Superior temporal gyrus (tissue), 1 donor: Measurements from ENCODE around the gene NFATC3.

Source experiments
- DNase-seq: peaks from one replicate; pipeline ENCODE4 v3.0.0-alpha.2; 2016; ENCODE audit errors: extremely low spot score

NFATC3 gene

GRCh38 chr16:68272507-68273209 lies 187.5 kb downstream of the NFATC3 start:
- DNase-seq = no peak

GRCh38 chr16:68273459-68273858 lies 188.3 kb downstream of the NFATC3 start:
- no peak for DNase-seq

GRCh38 chr16:68273896-68274295 lies 188.7 kb downstream of the NFATC3 start:
- DNase-seq = no peak

GRCh38 chr16:68274441-68274840 lies 189.3 kb downstream of the NFATC3 start:
- no peak for DNase-seq

GRCh38 chr16:68275611-68276191 lies 190.5 kb downstream of the NFATC3 start:
- DNase-seq = no peak

GRCh38 chr16:68276223-68276622 lies 191.1 kb downstream of the NFATC3 start:
- DNase-seq = no peak
